ENCODE measurements around the gene FRZB.

GRCh38 chr2:182852801-182853200 lies 13.6 kb downstream of the FRZB start:
- TF ChIP-seq CTCF (IDR thresholded peaks at IDR 0.05) (no peak), POLR2A (IDR thresholded peaks at IDR 0.05) (no peak)
